Panc1 (cell line): ENCODE measurements around the gene CD4.

Experiments used
- POLR2AphosphoS5 ChIP-seq: IDR thresholded peaks from 2 replicates; pipeline ENCODE4 v1.6.1; 2012; ENCODE audit warnings: mild to moderate bottlenecking, low read depth, low read length, moderate library complexity
- TF ChIP-seq, protein P1 (sequence below): fragments of 450-650 bp; IDR thresholded peaks from 2 replicates; pipeline ENCODE4 v1.5.1; 2017; ENCODE audit warnings: mild to moderate bottlenecking
- TF ChIP-seq, protein P2 (sequence below), 2 experiments: IDR thresholded peaks; 2 replicates each; pipeline ENCODE4 v1.6.1; 2011 to 2012; ENCODE audit warnings: low read depth in 2 of 2, control low read depth in 1 of 2, low read length in 1 of 2, mild to moderate bottlenecking in 1 of 2, moderate library complexity in 1 of 2; ENCODE audit not compliant: insufficient read depth in 1 of 2

DNA sequence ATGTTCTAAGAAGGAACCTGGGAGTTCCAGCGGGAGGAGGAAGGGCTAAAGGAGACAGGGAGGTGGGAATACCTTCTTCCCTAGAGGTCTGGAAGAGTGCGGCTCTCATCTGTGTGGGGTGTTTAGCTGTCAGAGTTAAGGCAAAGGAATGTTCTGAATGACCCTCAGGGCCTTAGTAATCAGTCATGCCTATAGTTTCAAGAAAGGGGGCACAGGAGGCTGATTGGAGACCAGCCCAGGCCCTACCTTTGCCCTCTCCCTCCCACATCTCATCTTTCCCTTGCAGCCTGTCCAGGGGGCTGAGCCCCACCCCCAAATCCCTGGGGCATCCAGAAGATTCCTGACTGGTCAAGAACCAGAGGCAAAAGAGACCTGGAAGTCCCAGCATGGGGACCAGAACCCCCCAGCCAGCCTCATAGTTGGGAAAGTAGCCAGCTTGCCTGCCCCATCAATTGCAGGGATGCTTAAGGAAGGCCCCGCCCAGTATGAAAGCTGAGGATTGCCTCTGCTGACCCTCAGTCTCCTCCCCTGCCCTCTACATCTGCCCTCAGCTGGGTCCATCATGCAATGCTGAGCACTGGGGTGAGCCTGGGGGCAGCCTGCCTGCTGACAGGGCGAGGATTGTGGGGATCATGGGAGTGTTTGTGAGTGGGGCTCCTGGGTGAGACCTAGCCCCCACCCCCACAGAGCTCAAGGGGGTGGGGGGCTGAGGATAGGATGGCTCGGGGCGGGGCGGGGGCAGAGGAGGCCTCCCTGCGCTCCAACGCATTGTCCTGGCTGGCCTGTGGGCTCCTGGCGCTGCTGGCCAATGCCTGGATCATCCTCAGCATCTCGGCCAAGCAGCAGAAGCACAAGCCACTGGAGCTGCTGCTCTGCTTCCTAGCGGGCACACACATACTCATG, 34.1 kb downstream of the CD4 start:
- TF ChIP-seq, protein P1, sequence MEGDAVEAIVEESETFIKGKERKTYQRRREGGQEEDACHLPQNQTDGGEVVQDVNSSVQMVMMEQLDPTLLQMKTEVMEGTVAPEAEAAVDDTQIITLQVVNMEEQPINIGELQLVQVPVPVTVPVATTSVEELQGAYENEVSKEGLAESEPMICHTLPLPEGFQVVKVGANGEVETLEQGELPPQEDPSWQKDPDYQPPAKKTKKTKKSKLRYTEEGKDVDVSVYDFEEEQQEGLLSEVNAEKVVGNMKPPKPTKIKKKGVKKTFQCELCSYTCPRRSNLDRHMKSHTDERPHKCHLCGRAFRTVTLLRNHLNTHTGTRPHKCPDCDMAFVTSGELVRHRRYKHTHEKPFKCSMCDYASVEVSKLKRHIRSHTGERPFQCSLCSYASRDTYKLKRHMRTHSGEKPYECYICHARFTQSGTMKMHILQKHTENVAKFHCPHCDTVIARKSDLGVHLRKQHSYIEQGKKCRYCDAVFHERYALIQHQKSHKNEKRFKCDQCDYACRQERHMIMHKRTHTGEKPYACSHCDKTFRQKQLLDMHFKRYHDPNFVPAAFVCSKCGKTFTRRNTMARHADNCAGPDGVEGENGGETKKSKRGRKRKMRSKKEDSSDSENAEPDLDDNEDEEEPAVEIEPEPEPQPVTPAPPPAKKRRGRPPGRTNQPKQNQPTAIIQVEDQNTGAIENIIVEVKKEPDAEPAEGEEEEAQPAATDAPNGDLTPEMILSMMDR = no peak
- TF ChIP-seq, protein P2, sequence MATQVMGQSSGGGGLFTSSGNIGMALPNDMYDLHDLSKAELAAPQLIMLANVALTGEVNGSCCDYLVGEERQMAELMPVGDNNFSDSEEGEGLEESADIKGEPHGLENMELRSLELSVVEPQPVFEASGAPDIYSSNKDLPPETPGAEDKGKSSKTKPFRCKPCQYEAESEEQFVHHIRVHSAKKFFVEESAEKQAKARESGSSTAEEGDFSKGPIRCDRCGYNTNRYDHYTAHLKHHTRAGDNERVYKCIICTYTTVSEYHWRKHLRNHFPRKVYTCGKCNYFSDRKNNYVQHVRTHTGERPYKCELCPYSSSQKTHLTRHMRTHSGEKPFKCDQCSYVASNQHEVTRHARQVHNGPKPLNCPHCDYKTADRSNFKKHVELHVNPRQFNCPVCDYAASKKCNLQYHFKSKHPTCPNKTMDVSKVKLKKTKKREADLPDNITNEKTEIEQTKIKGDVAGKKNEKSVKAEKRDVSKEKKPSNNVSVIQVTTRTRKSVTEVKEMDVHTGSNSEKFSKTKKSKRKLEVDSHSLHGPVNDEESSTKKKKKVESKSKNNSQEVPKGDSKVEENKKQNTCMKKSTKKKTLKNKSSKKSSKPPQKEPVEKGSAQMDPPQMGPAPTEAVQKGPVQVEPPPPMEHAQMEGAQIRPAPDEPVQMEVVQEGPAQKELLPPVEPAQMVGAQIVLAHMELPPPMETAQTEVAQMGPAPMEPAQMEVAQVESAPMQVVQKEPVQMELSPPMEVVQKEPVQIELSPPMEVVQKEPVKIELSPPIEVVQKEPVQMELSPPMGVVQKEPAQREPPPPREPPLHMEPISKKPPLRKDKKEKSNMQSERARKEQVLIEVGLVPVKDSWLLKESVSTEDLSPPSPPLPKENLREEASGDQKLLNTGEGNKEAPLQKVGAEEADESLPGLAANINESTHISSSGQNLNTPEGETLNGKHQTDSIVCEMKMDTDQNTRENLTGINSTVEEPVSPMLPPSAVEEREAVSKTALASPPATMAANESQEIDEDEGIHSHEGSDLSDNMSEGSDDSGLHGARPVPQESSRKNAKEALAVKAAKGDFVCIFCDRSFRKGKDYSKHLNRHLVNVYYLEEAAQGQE (IDR thresholded peaks at IDR 0.05; ENCODE audit: insufficient read depth in 1 of 2, low read depth in 2 of 2, low read length in 1 of 2) = no peak
- no peak for TF ChIP-seq POLR2AphosphoS5
